ENCODE results near the gene MYH15.

MYH15 gene

GRCh38 chr3:108401836-108402235, 108.6 kb downstream of the MYH15 start:
- CTCF ChIA-PET: no interaction called here
- no peak for TF ChIP-seq TARDBP (IDR thresholded peaks at IDR 0.05)
- no peak for TF ChIP-seq ELF4 (IDR thresholded peaks at IDR 0.05)
- TF ChIP-seq L3MBTL2 (conservative IDR thresholded peaks at IDR 0.05): no peak
- no peak for TF ChIP-seq FOXA1 (IDR thresholded peaks at IDR 0.05)
- no peak for TF ChIP-seq ARNT (IDR thresholded peaks at IDR 0.05)
- TF ChIP-seq ZNF384 (IDR thresholded peaks at IDR 0.05): no peak
- no peak for TF ChIP-seq LEF1 (IDR thresholded peaks at IDR 0.05; ENCODE audit: borderline replicate concordance)
- no peak for TF ChIP-seq BHLHE40 (IDR thresholded peaks at IDR 0.05; ENCODE audit: borderline replicate concordance)
- TF ChIP-seq FOXM1 (IDR thresholded peaks at IDR 0.05; ENCODE audit: borderline replicate concordance): no peak
- no peak for TF ChIP-seq HDGF (IDR thresholded peaks at IDR 0.05; ENCODE audit: borderline replicate concordance)
- TF ChIP-seq NFRKB (IDR thresholded peaks at IDR 0.05): no peak
- TF ChIP-seq SP1 (IDR thresholded peaks at IDR 0.05): no peak
- TF ChIP-seq PKNOX1 (IDR thresholded peaks at IDR 0.05): no peak
- no peak for TF ChIP-seq FOXK2 (IDR thresholded peaks at IDR 0.05)
- no peak for DNase-seq (ENCODE audit: extremely low spot score)
- POLR2A ChIA-PET: no interaction called here

- no peak for DNase-seq (ENCODE audit: extremely low spot score)
- TF ChIP-seq ARNT (IDR thresholded peaks at IDR 0.05): no peak
- TF ChIP-seq FOXM1 (IDR thresholded peaks at IDR 0.05; ENCODE audit: borderline replicate concordance): no peak
- no peak for TF ChIP-seq LEF1 (IDR thresholded peaks at IDR 0.05; ENCODE audit: borderline replicate concordance)
- TF ChIP-seq HDGF (IDR thresholded peaks at IDR 0.05; ENCODE audit: borderline replicate concordance): no peak
- no peak for TF ChIP-seq ELF4 (IDR thresholded peaks at IDR 0.05)
- CTCF ChIA-PET: no interaction called here
- POLR2A ChIA-PET: no interaction called here
Observed at GRCh38 chr3:108398510-108398909, 111.9 kb downstream of the MYH15 start.

- POLR2A ChIA-PET: no interaction called here
- CTCF ChIA-PET: no interaction called here
- DNase-seq (ENCODE audit: extremely low spot score): no peak
- TF ChIP-seq L3MBTL2 (conservative IDR thresholded peaks at IDR 0.05) (no peak), BHLHE40 (IDR thresholded peaks at IDR 0.05; ENCODE audit: borderline replicate concordance) (no peak), PKNOX1 (IDR thresholded peaks at IDR 0.05) (no peak), LEF1 (IDR thresholded peaks at IDR 0.05; ENCODE audit: borderline replicate concordance) (no peak), CTBP1 (IDR thresholded peaks at IDR 0.05; ENCODE audit: borderline replicate concordance) (no peak)
Observed at GRCh38 chr3:108396336-108396735, 114.1 kb downstream of the MYH15 start.

DNA sequence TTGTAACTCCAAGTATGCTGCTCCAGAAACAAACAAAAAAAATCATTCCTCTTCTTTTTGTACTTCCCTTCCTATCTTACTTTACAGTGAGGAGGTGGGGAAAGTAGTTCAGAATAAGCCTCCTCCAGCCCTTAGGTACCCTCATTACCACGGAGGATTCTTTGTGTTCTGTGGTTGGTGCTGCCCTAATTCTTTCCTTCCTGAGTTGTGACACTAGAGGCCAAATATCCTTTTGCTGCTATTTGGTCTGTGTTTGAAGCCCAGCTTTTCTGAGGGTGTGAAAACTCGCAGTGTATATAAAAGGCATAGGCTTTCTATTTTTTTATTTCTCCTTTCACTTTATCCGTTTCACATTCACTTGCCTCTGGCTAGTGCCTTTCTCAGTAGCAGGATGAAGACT, 115.8 kb downstream of the MYH15 start:
- DNase-seq (ENCODE audit: extremely low spot score): no peak
- no peak for TF ChIP-seq NFRKB (IDR thresholded peaks at IDR 0.05)
- no peak for TF ChIP-seq PKNOX1 (IDR thresholded peaks at IDR 0.05)
- no peak for TF ChIP-seq ZNF384 (IDR thresholded peaks at IDR 0.05)
- TF ChIP-seq LEF1 (IDR thresholded peaks at IDR 0.05; ENCODE audit: borderline replicate concordance): no peak
- no peak for TF ChIP-seq ARNT (IDR thresholded peaks at IDR 0.05)
- TF ChIP-seq TARDBP (IDR thresholded peaks at IDR 0.05): no peak
- TF ChIP-seq SP1 (IDR thresholded peaks at IDR 0.05): no peak
- no peak for TF ChIP-seq FOXM1 (IDR thresholded peaks at IDR 0.05; ENCODE audit: borderline replicate concordance)
- no peak for TF ChIP-seq CTBP1 (IDR thresholded peaks at IDR 0.05; ENCODE audit: borderline replicate concordance)
- TF ChIP-seq SUZ12 (IDR thresholded peaks at IDR 0.05): no peak
- no peak for TF ChIP-seq L3MBTL2 (conservative IDR thresholded peaks at IDR 0.05)
- no peak for TF ChIP-seq FOXA1 (IDR thresholded peaks at IDR 0.05)
- no peak for TF ChIP-seq ELF4 (IDR thresholded peaks at IDR 0.05)
- no peak for TF ChIP-seq FOXK2 (IDR thresholded peaks at IDR 0.05)
- no peak for TF ChIP-seq BHLHE40 (IDR thresholded peaks at IDR 0.05; ENCODE audit: borderline replicate concordance)
- no peak for TF ChIP-seq HDGF (IDR thresholded peaks at IDR 0.05; ENCODE audit: borderline replicate concordance)
- ChIA-PET CTCF (interaction anchor here (0.6 kb wide), 1 partner anchor 1154 kb away, joined by 3 read pairs; no protein-coding TSS in a partner anchor), POLR2A (no interaction called here)

GRCh38 chr3:108394016-108394415, 116.4 kb downstream of the MYH15 start:
- ChIA-PET POLR2A (no interaction called here), CTCF (interaction anchor here (0.8 kb wide), 1 partner anchor 11 kb away, joined by 3 read pairs; no protein-coding TSS in a partner anchor)
- TF ChIP-seq SP1 (IDR thresholded peaks at IDR 0.05): no peak
- TF ChIP-seq FOXM1 (IDR thresholded peaks at IDR 0.05; ENCODE audit: borderline replicate concordance): no peak
- no peak for TF ChIP-seq CTBP1 (IDR thresholded peaks at IDR 0.05; ENCODE audit: borderline replicate concordance)
- TF ChIP-seq FOXK2 (IDR thresholded peaks at IDR 0.05): no peak
- no peak for DNase-seq (ENCODE audit: extremely low spot score)

DNA sequence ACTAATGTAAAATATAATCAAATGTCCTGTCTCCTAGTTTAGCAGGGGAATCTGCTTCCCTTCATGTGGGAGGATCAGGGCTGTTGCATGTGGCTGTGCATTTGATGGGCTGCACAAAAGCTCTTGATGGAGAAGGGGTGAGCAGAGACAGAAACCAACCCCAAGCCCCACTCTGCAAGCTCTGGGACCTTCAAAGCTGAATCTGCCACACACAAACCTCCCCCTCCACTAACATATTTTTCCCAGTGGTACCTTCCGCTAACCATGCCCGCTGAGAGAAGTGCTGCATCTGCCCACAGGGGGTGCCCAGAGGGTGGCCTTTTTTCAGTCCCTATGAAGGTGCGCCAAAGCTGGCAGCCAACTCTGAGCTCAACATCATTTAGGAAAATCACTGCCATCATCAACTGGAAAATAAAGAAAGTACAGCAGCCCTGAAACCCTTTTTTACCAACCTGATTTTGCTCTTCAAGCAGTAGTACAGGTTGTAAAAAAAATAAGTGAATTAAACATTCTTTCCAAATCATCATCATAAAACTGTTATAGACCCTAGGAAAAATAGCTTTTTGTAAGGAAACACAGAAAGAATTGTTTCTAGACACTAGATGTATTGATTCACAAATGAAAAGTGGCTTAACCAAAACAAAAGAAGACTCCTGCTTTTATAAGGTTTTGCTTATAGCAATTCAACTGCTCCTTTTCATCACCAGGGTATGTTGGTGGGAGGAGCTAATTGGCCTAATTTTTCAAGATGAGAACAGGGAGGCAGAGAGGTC, 117.1 kb downstream of the MYH15 start:
- ChIA-PET POLR2A (no interaction called here), CTCF (interaction anchor here (0.8 kb wide), 1 partner anchor 11 kb away, joined by 3 read pairs; no protein-coding TSS in a partner anchor)
- DNase-seq (ENCODE audit: extremely low spot score): no peak
- TF ChIP-seq FOXM1 (IDR thresholded peaks at IDR 0.05; ENCODE audit: borderline replicate concordance): no peak
- TF ChIP-seq BHLHE40 (IDR thresholded peaks at IDR 0.05; ENCODE audit: borderline replicate concordance): no peak
